Bronchial epithelial cell (primary cell): ENCODE results near the gene C3orf20. TPM values are rescaled to one million over a fixed set of nuclear protein-coding genes. Genes with fewer than 3 reads are reported as not detected.

Experiments used
- DNase-seq: peaks from one replicate; pipeline ENCODE4 v3.0.0-alpha.2; 2010; ENCODE audit warnings: low read depth
- FAIRE-seq: peaks from 2 replicates; lab custom pipeline; 2011; peaks lifted over from hg19 to GRCh38; lab: Jason Lieb, UNC
- H3K27me3 ChIP-seq: 2 replicates; pipeline ENCODE4 v1.5.1; 2011; ENCODE audit warnings: low read length; ENCODE audit not compliant: control insufficient read depth, insufficient read depth
- H3K36me3 ChIP-seq: 2 replicates; pipeline ENCODE4 v1.5.1; 2011; ENCODE audit warnings: low read length; ENCODE audit not compliant: control insufficient read depth, insufficient read depth
- H3K4me3 ChIP-seq: 2 replicates; pipeline ENCODE4 v1.5.1; 2011; ENCODE audit warnings: mild to moderate bottlenecking, low read depth, low read length, control low read depth
- CTCF ChIP-seq: IDR thresholded peaks from 2 replicates; pipeline ENCODE4 v1.5.1; 2011; ENCODE audit warnings: mild to moderate bottlenecking, moderate library complexity, low read length, control low read depth, inconsistent platforms; ENCODE audit not compliant: insufficient read depth, severe bottlenecking
- total RNA-seq: library from RNA; depleted of rRNA; stranded (reverse); fragments of >200 nt; gene quantifications from 2 replicates; pipeline ENCODE4 v1.2.1, GENCODE V29; 2014

The C3orf20 gene
- total RNA-seq, 1 donor from 2014 or later: under 0.01 TPM

- no peak overlapping the region for H3K4me3 ChIP-seq
- FAIRE-seq (peak; percentile 43), DNase-seq (no peak)
Measured at GRCh38 chr3:14768881-14769280, 93.9 kb downstream of the C3orf20 start.

GRCh38 chr3:14769544-14770325 is 94.8 kb downstream of the C3orf20 start:
- no peak for FAIRE-seq
- Histone ChIP-seq H3K4me3 (no peak overlapping the region), H3K27me3 (no peaks in the 10 kb centered on the region), H3K36me3 (no peaks in the 10 kb centered on the region)
- DNase-seq: no peak
- no peak for TF ChIP-seq CTCF

More at GRCh38 chr3:14768881-14769280, 93.9 kb downstream of the C3orf20 start:
- Histone ChIP-seq H3K36me3 (no peaks in the 10 kb centered on the region), H3K27me3 (no peaks in the 10 kb centered on the region)
- no peak for TF ChIP-seq CTCF

GRCh38 chr3:14770591-14770990 is 95.7 kb downstream of the C3orf20 start:
- DNase-seq (no peak), FAIRE-seq (no peak)
- Histone ChIP-seq H3K27me3 (no peaks in the 10 kb centered on the region), H3K36me3 (no peaks in the 10 kb centered on the region), H3K4me3 (no peak overlapping the region)
- TF ChIP-seq CTCF: no peak

GRCh38 chr3:14771593-14772497 is 96.9 kb downstream of the C3orf20 start:
- no peak for FAIRE-seq
- no peak for DNase-seq
- TF ChIP-seq CTCF: no peak
- Histone ChIP-seq H3K4me3 (no peak overlapping the region), H3K27me3 (no peaks in the 10 kb centered on the region), H3K36me3 (no peaks in the 10 kb centered on the region)

GRCh38 chr3:14772533-14773138 is 97.7 kb downstream of the C3orf20 start:
- FAIRE-seq (no peak), DNase-seq (no peak)
- no peak for TF ChIP-seq CTCF

More at GRCh38 chr3:14772533-14773138, 97.7 kb downstream of the C3orf20 start:
- H3K36me3 ChIP-seq: no peaks in the 10 kb centered on the region
- H3K27me3 ChIP-seq: no peaks in the 10 kb centered on the region
- no peak overlapping the region for H3K4me3 ChIP-seq
